ENCODE measurements around the gene LRIT3. TPM values are rescaled to one million over a fixed set of nuclear protein-coding genes. Genes with fewer than 3 reads are reported as not detected.

The LRIT3 gene
- total and polyA plus RNA-seq, 2 of the 13 experiments (the other 11 are each of a cell fraction or from before 2014, with no cell fraction given): 0.03 TPM; not detected in 1

DNA sequence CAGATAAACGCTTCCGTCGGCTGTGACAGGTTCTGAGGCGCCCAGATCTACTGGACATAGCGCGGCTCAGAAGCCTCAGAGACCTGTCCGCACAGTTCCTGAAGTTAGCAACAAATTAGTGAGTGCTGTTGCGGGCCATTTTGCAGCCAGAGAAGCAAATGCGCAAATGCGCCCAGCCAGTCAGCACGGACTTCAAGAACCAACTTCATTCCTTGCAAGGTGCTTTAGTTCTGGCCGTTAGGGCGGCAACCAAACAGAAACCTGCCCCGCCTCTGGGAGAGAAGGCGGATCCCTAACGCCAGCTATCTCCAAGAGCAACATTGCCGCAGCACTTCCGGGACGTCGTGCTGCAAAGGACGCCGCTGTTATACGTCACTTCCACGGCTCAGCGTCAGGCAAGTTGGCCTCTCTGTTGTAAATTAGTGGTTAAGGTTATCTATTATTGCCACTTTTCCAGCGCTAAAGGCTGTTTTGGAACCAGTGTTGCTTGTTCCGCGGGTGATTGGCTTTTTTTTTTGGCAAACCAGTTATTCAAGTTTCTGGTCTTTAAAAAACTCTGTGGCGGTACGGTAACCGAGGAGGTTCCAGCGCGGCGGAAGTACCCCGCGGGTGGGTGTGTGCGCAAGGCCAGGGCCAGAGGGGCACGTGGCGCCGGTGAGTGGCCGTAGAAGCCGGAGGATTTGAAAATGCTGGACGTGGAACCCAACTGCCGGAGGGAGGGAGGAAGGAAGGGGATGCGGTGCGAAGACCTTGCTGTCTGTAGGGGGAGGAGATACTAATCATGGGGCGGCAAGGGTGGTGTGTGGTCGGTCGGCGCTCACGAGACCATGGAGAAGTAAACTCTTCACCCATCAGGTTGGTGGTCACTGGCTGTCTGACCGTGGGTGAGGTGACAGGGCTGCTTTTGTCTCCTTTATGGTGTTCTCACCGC, 32.5 kb upstream of the LRIT3 start, which contains the start of gene GAR1 (continued):
- TF ChIP-seq, protein P1, sequence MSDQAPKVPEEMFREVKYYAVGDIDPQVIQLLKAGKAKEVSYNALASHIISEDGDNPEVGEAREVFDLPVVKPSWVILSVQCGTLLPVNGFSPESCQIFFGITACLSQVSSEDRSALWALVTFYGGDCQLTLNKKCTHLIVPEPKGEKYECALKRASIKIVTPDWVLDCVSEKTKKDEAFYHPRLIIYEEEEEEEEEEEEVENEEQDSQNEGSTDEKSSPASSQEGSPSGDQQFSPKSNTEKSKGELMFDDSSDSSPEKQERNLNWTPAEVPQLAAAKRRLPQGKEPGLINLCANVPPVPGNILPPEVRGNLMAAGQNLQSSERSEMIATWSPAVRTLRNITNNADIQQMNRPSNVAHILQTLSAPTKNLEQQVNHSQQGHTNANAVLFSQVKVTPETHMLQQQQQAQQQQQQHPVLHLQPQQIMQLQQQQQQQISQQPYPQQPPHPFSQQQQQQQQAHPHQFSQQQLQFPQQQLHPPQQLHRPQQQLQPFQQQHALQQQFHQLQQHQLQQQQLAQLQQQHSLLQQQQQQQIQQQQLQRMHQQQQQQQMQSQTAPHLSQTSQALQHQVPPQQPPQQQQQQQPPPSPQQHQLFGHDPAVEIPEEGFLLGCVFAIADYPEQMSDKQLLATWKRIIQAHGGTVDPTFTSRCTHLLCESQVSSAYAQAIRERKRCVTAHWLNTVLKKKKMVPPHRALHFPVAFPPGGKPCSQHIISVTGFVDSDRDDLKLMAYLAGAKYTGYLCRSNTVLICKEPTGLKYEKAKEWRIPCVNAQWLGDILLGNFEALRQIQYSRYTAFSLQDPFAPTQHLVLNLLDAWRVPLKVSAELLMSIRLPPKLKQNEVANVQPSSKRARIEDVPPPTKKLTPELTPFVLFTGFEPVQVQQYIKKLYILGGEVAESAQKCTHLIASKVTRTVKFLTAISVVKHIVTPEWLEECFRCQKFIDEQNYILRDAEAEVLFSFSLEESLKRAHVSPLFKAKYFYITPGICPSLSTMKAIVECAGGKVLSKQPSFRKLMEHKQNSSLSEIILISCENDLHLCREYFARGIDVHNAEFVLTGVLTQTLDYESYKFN (CRISPR knock-in tag; conservative IDR thresholded peaks at IDR 0.05): peak; percentile 40; the same call in 1 of the 2 replicates
- TF ChIP-seq HDAC1 (CRISPR knock-in tag; IDR thresholded peaks at IDR 0.05) (peak; percentile 94), MAZ (IDR thresholded peaks at IDR 0.05; ENCODE audit: borderline replicate concordance, low read depth, low read length) (no peak), MAZ (CRISPR knock-in tag; IDR thresholded peaks at IDR 0.05; ENCODE audit: low read depth) (peak; percentile 40), ZSCAN31 (CRISPR knock-in tag; IDR thresholded peaks at IDR 0.05; ENCODE audit: low read depth) (peak; percentile 65), SNAI1 (CRISPR knock-in tag; IDR thresholded peaks at IDR 0.05; ENCODE audit: borderline replicate concordance) (peak; percentile 87; the same call in 1 of the 2 replicates), CCDC6 (CRISPR knock-in tag; IDR thresholded peaks at IDR 0.05) (peak; percentile 62; the same call in 1 of the 2 replicates), HOXA3 (CRISPR knock-in tag; IDR thresholded peaks at IDR 0.05) (peak; percentile 97), HCFC1 (IDR thresholded peaks at IDR 0.05; ENCODE audit: low read depth, low read length) (peak; percentile 59), MATR3 (CRISPR knock-in tag; IDR thresholded peaks at IDR 0.05) (no peak), NCOA2 (CRISPR knock-in tag; IDR thresholded peaks at IDR 0.05) (peak; percentile 29; the same call in 1 of the 2 replicates), PHF8 (CRISPR knock-in tag; IDR thresholded peaks at IDR 0.05) (peak; percentile 90), SALL1 (CRISPR knock-in tag; IDR thresholded peaks at IDR 0.05) (peak; percentile 61; the same call in 1 of the 2 replicates)
- TF ChIP-seq, protein P2, sequence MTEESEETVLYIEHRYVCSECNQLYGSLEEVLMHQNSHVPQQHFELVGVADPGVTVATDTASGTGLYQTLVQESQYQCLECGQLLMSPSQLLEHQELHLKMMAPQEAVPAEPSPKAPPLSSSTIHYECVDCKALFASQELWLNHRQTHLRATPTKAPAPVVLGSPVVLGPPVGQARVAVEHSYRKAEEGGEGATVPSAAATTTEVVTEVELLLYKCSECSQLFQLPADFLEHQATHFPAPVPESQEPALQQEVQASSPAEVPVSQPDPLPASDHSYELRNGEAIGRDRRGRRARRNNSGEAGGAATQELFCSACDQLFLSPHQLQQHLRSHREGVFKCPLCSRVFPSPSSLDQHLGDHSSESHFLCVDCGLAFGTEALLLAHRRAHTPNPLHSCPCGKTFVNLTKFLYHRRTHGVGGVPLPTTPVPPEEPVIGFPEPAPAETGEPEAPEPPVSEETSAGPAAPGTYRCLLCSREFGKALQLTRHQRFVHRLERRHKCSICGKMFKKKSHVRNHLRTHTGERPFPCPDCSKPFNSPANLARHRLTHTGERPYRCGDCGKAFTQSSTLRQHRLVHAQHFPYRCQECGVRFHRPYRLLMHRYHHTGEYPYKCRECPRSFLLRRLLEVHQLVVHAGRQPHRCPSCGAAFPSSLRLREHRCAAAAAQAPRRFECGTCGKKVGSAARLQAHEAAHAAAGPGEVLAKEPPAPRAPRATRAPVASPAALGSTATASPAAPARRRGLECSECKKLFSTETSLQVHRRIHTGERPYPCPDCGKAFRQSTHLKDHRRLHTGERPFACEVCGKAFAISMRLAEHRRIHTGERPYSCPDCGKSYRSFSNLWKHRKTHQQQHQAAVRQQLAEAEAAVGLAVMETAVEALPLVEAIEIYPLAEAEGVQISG (CRISPR knock-in tag; IDR thresholded peaks at IDR 0.05): peak; percentile 92
- TF ChIP-seq, protein P3, sequence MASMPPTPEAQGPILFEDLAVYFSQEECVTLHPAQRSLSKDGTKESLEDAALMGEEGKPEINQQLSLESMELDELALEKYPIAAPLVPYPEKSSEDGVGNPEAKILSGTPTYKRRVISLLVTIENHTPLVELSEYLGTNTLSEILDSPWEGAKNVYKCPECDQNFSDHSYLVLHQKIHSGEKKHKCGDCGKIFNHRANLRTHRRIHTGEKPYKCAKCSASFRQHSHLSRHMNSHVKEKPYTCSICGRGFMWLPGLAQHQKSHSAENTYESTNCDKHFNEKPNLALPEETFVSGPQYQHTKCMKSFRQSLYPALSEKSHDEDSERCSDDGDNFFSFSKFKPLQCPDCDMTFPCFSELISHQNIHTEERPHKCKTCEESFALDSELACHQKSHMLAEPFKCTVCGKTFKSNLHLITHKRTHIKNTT (CRISPR knock-in tag; IDR thresholded peaks at IDR 0.05): no peak
- TF ChIP-seq, protein P4, sequence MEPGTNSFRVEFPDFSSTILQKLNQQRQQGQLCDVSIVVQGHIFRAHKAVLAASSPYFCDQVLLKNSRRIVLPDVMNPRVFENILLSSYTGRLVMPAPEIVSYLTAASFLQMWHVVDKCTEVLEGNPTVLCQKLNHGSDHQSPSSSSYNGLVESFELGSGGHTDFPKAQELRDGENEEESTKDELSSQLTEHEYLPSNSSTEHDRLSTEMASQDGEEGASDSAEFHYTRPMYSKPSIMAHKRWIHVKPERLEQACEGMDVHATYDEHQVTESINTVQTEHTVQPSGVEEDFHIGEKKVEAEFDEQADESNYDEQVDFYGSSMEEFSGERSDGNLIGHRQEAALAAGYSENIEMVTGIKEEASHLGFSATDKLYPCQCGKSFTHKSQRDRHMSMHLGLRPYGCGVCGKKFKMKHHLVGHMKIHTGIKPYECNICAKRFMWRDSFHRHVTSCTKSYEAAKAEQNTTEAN (CRISPR knock-in tag; conservative IDR thresholded peaks at IDR 0.05): 0 out of 2 replicates have a peak, but pooled peaks have one; percentile 44
- TF ChIP-seq, protein P5, sequence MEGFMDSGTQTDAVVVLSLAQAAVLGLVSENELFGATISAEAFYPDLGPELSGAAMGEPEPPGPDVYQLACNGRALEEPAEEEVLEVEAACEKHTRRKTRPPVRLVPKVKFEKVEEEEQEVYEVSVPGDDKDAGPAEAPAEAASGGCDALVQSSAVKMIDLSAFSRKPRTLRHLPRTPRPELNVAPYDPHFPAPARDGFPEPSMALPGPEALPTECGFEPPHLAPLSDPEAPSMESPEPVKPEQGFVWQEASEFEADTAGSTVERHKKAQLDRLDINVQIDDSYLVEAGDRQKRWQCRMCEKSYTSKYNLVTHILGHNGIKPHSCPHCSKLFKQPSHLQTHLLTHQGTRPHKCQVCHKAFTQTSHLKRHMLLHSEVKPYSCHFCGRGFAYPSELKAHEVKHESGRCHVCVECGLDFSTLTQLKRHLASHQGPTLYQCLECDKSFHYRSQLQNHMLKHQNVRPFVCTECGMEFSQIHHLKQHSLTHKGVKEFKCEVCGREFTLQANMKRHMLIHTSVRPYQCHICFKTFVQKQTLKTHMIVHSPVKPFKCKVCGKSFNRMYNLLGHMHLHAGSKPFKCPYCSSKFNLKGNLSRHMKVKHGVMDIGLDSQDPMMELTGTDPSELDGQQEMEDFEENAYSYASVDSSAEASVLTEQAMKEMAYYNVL (CRISPR knock-in tag; IDR thresholded peaks at IDR 0.05; ENCODE audit: borderline replicate concordance): 0 out of 2 replicates have a peak, but pooled peaks have one; percentile 3

Measured in HepG2 (cell line).